HG03432 (cell line): ENCODE data around the gene ANXA9.
A peak's percentile ranks its signal among the peaks of the same experiment; 100 is the strongest.

ENCODE experiments used
- ATAC-seq: cut with Tn5 transposase; IDR thresholded peaks from one replicate; pipeline ENCODE4 v1.9.1; 2021; ENCODE audit warnings: mild to moderate bottlenecking, moderate library complexity; ENCODE audit not compliant: unreplicated experiment

ANXA9 gene

DNA sequence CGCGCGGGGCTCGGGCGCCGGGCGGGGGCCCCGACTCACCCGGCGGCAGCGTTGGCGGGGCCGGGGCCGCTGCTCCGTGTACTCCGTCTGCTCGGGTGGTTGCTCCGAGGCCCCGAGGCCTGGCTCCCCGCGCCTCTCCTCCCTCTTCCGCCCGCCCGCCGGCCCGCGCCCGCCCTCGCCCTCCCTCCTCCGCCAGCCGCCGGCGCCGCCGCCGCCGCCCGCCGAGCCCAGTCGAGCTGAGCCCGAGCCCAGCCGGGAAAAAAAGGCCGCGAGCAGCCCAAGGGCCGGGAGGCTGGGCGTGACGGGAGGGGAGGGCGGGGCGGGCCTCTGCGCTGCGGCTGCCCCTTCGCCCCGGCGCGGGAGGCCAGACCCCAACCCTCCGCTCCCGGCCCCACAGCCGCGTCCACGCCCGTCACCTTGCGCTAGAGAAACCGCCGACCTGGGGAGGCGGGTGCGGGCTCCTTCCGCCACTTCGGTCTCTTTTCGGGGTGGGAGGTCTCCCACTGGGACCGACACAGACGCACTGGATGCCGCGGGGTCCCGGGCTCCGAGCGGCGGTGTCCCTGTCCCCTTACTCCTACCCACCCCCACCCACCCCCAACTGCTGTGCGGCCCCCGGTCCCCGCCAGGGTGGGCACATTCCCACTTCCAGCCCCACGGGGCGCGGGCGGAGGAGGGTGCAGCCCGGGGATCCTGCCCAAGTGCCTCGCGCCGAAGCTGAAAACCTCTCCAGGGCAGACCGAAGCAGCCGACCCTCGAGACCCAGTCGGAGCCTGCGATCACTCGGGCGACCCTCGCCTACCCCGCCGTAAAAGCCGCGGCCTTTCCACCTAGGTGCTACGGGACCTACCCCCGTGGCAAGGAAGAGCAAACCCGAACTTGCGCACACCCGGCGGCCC lies 7.3 kb upstream of the ANXA9 start, which contains the start of gene CERS2:
Gene CERS2 (minus strand): TSS at position 256 of the 899 bp plus-strand sequence. CDS start 5,745 bp downstream, outside the sequence.
- ATAC-seq, result peak; percentile 59

DNA sequence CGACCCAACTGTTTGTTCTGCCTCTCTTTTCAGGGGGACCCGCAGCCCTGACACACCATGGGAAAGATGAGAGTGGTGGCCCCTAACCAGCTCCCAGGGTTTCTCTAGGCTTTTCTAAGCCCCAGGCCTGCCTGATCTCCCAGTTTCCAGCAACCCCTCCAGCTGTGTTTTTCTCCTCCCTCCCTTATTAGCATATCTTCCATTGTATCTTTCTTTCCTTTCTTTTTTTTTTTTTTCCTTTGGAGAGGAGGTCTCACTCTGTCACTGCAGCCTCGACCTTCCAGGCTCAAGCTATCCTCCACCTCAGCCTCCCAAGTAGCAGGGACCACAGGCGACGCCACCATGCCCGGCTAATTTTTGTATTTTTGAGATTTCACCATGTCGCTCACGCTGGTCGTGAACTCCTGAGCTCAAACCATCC lies 5.7 kb upstream of the ANXA9 start:
- ATAC-seq, result no peak

DNA sequence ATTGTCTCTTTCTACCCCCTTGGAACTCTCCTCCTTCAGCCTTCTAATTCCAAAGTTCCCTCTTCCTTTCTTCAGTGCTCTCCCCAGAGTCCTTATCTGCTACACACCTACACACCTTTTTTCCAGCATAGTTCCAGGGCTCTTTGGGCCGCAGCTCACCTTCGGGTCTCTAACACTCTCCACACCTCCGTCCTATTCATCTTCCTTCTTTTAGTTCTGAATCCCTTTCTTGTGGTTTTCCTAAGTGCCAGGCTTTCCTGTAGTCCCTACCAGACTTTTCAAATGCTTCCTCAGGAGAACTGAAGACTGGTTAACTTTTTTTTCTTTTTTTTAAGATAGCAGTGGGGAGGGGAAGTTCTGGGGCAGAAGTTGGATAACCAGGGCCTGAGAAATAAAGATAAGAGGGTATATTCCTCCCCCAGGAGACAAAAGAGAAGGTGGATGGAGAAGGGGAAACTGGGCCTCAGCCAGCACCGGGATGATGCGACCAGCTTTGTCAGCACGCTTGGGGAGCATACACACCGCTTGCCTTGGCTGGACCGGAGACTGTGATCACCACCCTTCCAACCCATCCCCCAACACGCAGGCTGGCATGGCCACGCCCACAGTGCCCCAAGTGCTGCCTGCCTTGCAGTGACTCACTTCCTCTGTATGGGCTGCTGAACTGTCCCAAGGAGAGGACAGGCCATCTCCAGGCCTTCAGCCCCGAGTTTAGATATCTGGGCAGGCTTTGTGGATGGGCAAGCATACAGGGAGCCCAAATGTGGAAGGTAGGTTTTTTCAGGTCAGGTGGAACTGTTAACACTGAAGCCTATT lies 5.0 kb upstream of the ANXA9 start:
- ATAC-seq, result no peak

DNA sequence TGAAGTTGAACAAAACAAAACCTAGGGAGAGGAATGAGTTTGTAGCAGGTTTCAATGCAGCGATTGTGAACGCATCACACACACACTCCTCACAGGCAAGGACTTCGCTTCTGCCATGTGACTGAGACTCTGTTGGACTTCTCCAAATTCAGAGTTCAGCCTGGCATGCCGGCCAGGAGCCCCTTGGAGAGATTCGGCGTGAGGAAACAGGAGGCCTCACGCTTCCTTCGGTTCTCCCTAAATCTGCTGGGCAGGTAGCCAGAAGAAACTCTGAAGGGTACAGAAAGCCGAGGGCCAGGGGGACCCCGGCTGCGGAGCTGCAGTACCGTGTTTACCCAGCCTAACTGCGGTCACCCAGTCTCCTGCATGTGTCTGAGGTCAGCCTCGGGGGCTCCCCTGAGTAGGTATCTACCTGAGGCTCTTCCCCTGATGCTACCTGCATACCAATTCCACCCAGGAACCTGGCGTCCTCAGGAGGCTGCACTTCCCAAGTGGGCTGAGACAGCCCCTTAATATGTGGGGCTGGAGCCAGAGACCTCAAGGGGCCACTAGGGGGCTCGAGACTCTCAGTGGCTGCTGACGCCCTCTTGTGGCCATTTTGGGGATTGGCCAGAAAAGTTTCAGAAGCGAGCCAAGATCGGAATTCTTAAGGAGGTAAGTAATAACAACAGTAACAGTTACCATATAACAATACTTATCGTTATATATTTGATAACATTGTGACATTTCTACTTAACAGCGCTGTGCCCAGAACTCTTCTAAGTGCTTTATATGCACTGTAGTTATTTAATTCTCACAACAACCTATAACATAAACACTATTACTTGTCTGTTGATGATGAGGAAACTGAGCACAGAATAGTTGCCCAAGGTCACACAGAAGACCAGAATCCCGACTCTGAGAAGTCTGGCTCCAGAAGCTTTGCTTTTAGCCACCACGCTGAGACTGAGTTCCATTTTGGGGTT lies 2.7 kb upstream of the ANXA9 start:
- ATAC-seq, result peak; percentile 42

DNA sequence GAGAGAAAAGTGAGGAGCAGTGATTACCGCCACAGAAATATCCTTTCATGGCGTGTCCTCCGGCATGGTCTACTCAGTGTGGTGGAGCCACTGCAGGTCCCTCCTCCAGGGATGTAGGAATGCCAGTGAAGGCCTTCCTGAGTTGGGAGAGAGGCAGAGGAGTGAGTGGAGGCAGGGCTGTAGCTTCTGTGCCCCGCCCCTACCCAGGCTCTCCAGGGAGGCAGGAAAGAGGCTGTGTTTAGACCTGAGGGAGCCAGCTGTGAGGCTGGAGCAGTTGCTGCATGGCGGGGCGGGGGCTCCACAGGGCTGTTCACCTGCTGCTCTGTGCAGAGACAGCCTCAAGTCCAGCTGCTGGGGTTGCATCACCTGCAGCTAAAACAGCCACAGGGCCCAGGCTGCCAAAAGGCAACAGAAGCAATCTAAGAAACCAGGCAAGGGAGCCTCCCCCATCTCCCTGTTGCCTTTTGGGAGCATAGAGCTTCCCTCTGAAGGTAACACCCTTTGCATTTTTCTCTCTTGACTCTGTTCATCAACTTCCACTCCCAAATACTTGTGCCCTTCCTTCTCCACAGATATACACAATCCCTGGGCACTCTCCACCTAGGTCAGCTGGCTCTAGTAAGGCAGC lies 801 bp upstream of the ANXA9 start:
- no peak for ATAC-seq

DNA sequence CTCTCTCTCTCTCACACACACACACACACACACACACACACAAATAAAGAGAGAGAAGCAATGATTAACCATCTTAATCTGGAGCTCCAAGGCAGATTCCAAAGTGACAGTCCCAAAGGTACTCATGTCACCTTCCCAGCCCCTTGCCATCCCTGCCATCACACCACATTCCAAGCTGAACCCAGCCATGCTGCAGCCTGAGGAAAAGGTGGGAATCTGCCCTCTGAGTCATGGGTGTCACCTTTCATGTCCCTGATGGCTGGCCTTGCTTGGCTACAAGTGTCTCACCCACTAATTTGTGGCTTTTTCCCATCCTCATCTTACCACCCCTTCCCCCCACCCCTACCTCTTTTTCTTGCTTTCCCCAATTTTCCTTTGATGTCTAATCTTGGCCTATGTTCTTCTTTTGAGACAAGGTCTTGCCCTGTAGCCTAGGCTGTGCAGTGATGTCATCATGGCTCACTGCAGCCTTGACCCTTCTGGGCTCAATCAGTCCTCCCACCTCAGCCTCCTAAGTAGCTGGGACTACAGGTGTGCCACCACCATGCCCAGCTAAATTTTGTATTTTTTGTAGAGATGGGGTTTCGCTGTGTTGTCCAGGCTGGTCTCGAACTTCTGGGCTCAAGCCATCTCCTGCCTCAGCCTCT lies 3.2 kb downstream of the ANXA9 start:
- ATAC-seq, result no peak

DNA sequence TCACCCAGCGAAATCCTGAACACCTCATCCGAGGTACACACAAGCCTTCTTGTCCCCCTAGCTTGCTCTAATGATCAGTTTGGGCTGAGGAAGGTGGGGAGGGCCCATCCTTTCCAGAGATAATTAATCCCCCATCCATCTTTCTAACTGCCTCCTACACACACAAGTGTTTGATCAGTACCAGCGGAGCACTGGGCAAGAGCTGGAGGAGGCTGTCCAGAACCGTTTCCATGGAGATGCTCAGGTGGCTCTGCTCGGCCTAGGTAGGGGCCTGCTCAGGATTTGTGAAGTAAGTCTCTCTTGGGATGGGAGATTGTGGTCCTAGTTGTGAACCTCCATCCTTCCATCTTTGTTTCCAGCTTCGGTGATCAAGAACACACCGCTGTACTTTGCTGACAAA lies 5.8 kb downstream of the ANXA9 start:
- ATAC-seq, result no peak

DNA sequence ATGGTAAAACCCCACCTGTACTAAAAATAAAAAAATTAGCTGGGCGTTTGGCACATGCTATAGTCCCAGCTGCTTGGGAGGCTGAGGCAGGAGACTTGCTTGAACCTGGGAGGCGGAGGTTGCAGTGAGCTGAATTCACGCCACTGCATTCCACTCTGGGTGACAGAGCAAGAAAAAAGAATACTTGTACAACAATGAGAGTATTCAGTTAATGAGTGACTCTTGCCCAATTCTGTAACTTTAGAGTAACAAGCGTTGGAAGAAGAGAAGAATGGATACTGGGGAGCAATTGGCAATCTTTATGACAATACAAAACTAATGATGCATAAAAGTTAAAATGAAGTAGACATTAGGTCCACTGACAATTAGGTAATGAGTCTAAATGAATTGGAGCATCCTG lies 10.5 kb downstream of the ANXA9 start:
- ATAC-seq, result no peak

DNA sequence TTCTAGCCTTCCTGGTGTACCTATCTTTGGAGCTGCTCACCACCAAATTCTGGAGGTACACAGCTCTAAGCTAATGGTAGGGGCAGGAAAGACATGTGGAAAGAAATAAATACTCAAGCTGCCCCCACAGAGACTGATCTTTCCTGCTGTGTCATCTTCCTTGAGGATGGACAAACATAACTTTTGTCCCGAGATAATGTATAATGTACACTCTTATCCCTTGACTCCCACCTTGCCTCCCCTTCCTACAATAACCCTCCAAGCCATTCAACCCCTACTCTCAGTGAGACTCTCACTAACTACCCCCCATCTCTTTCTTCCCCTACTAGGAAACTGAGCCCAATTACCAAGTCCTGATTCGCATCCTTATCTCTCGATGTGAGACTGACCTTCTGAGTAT lies 12.2 kb downstream of the ANXA9 start:
- no peak for ATAC-seq

DNA sequence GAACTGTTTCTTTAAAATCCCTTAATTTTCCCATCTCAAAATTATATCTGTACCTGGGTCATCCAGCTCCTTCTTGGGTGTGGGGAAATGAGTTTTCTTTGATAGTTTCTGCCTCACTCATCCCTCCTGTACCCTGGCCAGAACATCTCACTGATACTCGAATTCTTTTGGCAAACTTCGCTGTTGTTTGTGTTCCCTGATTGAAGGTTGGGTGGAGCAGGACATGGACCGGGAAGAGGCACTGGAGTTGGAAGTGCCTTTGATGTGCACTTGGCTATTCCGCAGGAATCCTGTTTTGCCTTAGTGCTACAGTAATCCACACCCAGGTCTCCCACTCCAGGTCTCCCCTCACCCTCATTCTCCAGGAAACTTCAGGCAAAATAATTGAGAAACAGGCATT lies 13.4 kb downstream of the ANXA9 start:
- no peak for ATAC-seq

DNA sequence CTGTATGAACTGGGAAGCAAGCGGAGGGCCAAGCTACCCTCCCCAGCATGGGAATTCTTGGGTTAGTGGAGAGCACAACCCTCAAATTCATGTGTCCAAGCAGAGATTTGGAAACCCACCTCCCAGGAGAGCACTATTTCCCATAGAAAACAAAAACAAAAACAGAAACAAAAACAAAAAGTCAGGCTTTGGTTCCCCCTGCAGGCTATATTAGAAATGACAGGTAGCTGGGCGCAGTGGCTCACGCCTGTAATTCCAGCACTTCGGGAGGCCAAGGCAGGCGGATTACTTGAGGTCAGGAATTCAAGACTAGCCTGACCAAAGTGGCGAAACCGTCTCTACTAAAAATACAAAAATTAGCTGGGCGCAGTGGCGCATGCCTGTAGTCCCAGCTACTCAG lies 13.8 kb downstream of the ANXA9 start:
- ATAC-seq, result no peak

DNA sequence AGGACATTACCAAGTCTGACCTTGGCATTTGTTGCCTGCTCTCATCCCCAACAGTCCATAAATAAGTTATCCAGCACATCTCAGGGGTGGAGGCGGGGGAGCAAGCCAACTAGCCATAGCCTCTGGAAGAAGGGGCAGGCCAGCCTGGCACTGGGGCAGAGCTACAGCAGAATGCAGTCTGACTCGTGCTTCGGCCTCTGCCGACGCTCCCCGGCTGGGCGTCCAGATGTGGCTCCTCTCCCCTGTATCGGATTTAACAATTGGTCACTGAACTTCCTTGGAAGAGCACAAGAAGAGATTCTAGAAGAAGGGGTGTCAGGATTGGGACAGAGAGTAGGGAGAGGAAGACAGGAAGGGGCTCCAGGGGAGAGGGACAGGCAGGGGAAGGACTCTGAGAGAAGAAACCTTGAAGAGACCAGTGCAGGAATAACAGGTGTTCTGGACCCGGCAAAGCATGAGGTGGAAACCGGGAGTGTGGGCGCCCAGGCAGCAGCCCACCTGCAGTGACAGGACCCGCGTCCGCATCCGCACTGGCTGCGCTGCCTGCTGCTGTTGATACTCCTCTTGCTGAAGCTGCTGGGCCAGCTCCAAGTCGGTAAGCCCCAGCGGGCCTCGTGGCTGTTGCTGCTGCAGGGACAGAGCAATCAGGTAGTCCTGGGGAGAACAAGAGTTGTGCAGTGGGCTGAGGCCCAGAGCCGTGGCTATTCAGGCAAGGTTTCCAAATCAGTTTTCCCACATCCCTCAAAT lies 15.2 kb downstream of the ANXA9 start:
- ATAC-seq, result no peak

DNA sequence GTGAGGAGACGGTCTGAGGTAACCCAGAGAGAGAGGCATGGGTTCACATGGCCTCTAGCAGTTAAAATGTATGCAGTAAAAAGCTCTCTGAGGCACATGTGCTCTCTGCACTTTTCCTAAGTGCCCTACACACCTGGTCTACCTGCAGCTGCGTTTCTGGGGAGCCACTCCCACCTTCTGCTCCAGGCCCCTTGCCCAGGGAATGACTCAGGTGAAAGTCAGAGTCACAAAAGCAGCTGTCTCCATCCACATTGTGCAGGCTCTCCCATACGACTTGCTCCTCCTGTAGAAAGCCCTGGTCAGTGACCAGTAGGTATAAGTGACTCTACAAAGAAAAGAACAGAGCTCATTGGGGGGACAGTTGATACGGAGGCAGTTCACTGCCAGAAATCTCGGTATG lies 15.9 kb downstream of the ANXA9 start:
- no peak for ATAC-seq

DNA sequence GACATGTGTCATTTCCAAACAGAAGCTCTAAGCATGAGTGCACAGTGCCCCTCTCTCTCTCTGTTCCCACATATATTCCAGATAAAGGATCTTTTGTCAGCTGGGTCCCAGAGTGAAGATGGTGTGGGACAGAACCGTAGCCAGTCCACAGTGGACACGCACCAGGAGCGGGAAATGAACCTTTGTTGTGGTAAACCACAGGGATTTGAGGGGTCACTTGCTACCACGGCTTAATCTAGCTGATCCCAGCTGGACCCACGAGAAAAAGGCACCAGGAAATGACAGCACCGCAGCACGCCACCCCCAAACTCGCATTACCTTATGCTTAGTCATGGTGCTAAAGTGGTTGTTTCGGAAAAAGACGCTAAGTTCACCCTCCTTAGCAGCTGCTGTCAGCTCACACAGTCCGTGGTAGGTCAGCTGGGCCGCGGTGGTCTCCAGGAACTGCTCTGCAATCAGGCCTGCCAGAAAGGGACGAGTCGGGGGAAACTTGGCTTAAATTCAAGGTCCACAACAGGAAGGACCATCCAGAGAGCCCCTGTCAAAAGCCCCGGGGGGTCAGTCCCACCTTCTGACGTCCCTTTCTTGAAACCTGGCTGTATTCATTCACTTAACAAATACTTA lies 17.1 kb downstream of the ANXA9 start:
- ATAC-seq, result no peak

DNA sequence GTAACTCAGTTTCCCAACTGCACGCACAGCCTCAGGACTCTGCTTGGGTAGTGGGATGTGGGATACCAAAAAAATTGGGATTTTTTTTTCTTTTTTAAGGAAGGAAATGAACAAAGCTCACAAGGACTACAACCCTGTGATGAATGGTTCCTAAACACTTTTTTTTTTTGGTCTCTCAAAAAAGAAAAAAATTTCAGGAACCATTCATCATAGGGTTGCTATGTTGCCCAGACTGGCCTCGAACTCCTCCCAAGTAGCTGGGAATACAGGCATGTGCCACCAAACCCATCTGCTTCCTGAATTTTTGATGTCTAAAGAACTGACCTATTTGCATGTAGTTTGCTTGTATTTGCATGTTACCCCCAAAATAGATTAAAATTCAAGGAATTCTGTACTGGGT lies 17.8 kb downstream of the ANXA9 start:
- no peak for ATAC-seq

DNA sequence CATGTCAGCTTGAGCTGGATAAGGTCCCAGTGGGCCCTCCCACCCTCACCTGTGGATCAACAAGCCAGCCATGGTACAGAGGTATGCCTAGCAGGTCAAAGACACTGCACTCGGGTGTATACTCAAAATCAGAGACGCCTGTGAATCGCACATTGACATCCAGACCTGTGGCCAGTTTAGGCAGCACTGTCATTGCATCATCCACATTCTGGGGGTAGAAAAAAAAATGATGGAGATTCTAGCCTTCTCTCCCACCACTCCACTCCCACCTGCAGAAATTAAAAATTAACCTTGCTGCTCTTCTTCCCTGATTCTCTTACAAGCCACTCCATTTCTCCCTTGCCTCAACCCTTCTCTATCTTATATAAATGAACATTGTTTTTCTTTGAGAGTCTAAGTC lies 18.3 kb downstream of the ANXA9 start:
- ATAC-seq, result no peak

DNA sequence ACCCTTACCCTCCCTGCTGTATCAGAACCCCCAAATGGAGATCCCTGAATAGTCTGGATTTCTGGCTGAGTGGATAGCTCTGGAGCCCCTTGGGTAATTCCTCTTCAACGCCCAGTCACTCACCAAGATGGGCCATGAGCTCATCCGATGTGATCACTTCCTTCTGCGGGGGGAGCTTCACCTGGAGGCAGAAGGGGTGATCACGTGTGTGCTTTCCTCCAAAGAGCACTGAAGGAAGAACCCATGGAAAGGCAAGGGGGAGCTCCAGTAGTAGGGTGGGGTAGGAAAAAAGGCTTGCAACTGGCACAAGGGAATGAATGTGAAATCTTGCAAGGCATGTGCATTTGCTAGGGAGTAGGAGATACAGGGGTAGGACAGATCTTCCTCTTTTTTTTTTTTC lies 19.5 kb downstream of the ANXA9 start:
- no peak for ATAC-seq

DNA sequence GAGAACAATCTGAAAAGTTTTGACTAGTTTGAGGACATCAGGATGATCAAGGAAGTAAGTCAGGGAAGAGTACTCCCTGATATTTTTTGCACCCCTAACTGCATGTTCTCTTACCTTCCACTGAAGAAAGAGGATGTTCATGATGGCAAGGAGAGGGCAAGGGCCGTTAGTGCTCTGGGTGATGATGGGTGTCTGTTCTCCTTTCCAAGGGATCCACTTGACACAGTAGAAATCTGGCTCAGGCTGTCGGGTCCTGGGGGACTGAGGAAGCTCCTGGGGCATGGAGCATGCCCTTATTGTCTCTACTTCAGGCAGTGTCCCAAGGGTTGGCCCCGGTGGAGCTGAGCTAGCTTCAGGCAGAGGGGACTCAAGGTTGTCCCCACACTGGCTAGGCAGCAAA lies 20.0 kb downstream of the ANXA9 start:
- no peak for ATAC-seq

DNA sequence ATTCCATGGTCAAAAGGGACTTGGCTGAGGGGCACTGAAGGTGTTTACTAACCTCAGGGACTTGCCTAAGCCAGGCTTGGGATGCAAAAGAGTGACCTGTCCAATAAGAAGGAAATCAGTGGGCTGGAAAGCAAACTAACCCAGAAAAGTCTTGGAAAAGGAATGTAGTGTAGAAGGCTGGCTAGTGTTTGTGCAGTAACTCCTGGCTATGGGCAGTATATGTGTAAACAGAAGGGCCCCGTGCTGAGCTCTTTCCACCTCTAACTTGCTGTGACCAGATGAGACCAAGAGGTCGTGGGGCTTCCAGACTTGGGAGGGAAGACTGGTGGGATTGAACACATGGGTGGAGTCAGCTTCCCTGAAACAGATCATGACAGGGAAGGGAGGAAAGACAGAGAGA lies 20.5 kb downstream of the ANXA9 start:
- no peak for ATAC-seq
